ENCODE measurements around the gene RAB27A. TPM values are rescaled to one million over a fixed set of nuclear protein-coding genes. Genes with fewer than 3 reads are reported as not detected.
"Not testable (repeated sequence)": the region's sequence is repeated elsewhere in the genome, so short reads cannot be mapped to it uniquely, and the experiment has no call there.

Gene RAB27A
- polyA plus RNA-seq (2013, experiment 1 of 2; ENCODE audit: insufficient read length) = 17.8 TPM
- polyA plus RNA-seq (2013, experiment 2 of 2; ENCODE audit: insufficient read length) = 17.3 TPM

DNA sequence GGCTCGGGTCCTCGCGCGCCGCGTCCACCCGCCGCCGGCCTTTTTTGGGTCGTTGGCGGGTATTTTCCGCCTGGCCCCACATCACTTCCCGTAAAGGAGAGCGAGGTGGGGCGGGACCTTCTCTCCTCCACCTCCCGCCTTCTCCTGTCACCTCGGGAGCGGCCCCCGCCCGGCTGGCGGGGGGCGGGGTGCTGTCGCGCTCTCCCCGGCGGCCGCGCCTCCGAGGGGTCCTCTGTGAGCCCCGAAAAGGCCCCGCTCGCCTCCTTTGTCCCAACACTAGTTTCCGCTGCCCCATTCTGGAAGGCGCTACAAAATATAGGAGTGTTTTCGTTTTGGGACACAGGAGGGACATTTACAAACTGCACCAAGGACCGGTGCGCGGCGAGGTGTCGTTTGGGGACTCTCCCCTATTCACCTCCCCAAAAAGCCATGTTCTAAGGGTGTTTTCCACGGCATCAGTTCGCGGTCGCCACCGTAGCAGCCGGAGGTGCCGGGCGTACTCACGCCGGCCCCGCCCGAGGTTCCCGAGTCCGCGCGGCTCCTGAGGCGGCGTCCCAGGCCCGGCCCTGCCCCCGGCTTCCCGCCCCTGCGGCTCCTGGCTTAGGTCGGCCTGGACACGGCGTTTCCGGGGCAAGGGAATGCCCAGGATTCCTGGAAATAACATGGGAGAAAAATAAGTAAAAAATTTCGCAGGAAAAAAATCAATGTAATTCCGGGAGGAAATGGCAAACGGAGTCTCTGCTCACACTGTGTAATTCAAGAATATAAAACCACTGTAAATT is at the start of gene RAB27A:
RAB27A (minus strand) TSS at position 68 of the 782 bp plus-strand sequence. CDS start 54,879 bp downstream, outside the sequence.
- DNase-seq = peak; percentile 64

DNA sequence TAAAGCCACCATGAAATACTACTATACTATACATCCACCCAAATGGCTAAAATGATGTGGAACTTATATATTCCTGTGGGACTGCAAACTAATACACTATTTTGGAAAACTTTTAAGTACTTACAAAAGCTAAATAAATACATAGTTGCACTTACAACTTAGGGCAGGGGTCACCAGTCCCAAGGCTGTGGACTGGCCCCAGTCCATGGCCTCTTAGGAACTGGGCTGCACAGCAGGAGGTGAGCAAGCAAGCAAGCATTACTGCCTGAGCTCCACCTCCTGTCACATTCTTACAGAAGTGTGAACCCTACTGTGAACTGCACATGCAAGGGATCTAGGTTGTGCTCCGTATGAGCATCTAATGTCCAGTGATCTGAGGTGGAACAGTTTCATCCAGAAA is 47.5 kb upstream of the RAB27A start:
- DNase-seq = no peak

DNA sequence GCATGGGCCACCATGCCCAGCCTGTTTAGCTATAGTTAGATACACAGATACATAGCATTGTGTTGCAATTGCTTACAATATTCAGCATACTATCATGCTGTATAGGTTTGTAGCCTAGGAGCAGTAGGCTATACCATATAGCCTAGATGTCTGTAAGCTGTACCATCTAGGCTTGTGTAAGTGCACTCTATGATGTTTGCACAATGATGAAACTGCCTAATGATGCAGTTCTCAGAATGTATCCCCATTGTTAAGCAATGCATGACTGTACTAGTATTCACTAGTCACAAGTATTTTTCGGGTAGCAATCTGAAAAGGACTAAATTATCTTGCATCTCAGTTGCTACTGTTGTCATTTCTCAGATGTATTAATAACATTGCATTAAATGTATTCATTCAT is 45.4 kb upstream of the RAB27A start:
- DNase-seq = no peak

DNA sequence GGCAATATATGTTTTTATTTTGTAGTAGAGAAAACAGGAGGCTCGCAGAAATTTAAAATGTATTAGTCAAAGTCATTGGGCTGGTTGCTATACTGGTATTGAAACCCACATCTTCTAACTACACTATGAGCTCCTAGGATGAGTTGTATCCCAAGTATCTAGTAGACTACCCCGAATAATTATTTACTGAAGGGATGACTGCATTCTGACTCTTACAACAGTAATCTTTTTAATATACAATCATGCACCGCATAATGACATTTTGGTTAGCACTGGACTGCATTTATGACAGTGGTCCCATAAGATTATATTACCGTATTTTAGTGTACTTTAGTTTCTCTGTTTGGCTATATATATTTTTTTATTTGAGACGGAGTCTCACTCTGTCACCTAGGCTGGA is 44.8 kb upstream of the RAB27A start:
- no peak for DNase-seq

DNA sequence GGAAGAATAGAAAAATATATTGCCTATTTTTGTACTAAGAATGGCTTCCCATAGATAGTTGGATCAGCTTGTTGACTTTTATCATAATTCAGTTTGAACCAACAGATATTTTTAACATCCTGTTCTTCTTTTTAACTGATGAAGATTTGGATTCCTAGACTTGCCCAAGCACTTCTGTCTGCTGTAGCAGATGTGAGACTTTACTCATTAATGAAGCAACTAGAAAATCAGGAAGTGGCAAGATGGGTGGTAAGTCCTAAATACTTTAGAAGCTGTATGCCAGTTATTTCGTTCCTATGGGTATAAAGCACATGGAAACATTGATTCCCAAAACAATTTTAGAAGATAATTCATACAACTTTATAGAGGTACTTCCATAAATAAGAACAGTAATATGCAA is 37.8 kb upstream of the RAB27A start:
- DNase-seq = no peak

DNA sequence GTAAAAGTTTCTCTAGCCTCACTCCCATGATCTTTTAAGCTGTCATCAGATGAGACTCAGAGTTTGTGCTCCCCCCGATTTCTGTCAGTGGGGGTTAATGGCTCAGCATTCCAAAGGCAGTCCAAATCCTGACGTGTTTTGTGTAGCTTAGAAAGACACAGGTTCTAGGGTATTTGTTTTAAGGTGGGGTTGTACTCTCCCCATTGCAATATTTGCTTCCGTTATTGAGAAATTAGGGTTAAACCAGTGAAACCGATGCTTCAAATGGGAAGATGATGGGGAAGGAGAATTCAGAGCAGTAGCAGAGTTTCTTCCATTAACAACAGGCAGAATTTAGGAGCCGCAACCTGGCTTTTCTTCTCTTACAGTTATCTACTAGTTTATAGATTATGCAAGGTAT is 32.9 kb upstream of the RAB27A start:
- no peak for DNase-seq

GRCh38 chr15:55320963-55321362 is 31.4 kb upstream of the RAB27A start:
- no peak for DNase-seq

DNA sequence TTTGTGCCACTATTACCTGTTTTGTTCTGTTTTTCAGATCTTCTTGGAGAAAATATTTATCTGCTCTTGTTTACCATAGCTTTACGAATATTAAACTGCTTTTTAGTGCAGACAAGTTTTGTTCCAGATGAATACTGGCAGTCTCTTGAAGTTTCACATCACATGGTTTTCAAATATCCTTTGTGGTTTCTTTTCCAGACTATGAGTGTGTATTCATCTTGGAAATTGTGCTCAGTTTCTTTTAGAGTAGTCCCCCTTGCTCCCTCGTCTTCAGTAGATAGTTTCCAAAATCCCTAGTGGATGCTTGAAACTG is 30.6 kb upstream of the RAB27A start:
- no peak for DNase-seq

- DNase-seq = no peak
Observed at GRCh38 chr15:55319537-55320237, 30.1 kb upstream of the RAB27A start.

GRCh38 chr15:55318588-55319494 is 29.2 kb upstream of the RAB27A start, which contains the start of the genes PIGB and PIGBOS1:
TSS of gene PIGB (plus strand) at chr15:55319222. CDS start at chr15:55319251, 29 bp downstream.
TSS of gene PIGBOS1 (minus strand) at chr15:55319123. CDS start at chr15:55317792, 1,331 bp downstream.
- peak; percentile 91 for DNase-seq

DNA sequence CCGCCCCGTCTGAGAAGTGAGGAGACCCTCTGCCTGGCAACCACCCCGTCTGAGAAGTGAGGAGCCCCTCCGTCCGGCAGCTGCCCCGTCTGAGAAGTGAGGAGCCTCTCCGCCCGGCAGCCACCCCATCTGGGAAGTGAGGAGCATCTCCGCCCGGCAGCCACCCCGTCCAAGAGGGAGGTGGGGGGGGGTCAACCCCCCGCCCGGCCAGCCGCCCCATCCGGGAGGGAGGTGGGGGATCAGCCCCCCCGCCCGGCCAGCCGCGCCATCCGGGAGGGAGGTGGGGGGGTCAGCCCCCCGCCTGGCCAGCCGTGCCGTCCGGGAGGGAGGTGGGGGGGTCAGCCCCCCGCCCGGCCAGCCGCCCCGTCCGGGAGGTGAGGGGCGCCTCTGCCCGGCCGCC is 13.2 kb upstream of the RAB27A start:
- DNase-seq = not testable (repeated sequence)

DNA sequence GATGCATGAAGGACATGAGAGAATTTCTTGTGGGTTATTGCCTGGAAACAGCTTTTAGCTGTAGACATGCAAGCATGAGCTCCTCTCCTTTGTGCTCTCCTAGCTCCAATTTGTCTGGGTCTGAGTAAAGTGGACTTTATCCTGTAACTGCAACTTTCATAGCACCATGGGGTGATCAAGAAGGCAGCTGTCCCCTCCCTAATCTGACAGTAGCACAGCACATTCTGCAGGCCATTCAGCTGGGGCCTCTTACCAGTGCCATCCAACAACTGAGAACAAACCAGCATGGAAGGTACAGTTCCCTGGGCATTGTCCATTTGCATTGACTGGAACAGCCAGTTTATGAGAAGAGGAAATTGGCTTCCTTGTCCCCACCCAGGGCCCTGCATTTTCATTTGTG is 7.7 kb upstream of the RAB27A start:
- no peak for DNase-seq

DNA sequence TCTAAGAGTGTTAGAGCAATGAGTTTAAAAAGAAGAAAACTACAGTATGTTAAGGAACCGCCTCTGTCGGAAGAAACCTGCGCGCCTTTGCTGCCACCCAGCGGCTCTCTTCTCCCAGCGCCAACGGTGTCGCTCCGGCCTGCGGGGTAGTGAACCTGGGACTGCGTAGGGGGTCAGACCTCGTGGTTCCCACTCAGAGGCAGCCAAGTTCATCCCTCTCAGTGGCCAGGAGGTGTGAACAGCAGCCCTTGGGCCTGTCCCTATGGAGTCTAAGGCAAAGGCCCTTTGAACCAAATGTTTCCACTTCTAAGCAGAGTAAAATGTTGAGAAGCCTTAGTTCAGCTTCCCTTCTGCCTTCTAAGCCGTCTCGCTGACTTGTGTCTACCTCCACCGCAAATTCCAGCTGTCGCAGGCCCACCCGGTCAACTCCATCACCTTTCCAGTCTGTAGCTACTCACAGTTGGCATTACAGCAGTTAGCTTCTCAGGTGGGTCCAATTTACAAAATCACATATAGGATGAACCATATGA is 980 bp upstream of the RAB27A start:
- DNase-seq = peak; percentile 81

GRCh38 chr15:55289011-55289745 is 435 bp downstream of the RAB27A start:
- peak; percentile 26 for DNase-seq

DNA sequence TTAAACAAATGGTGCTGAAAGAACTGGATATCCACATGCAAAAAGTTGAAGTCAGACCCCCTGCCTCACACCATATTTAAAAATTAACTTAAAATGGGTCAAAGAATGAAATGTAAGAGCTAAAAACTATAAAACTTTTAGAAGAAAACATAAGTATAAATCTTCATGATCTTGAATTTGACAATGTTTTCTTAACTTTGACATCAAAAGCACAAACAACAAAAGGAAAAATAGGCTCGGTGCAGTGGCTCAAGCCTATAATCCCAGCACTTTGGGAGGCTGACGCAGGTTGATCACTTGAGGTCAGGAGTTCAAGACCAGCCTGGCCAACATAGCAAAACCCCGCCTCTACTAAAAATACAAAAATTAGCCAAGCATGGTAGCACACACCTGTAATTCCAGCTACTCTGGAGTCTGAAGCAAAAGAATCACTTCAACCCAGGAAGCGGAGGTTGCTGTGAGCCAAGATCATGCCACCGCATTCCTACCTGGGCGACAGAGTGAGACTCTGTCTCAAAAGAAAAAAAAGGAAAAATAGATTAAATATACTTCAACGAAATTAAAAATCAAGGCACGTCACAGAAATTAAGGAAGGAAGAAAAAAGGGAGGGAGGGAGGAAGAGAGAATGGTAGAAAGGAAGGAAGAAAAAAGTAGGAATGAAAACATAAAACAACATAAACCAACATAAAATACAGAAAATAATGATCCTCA is 1.5 kb downstream of the RAB27A start:
- DNase-seq = no peak

GRCh38 chr15:55286442-55287189 is 3.0 kb downstream of the RAB27A start:
- not testable (repeated sequence) for DNase-seq

- DNase-seq = no peak
Observed at GRCh38 chr15:55284426-55284825, 5.2 kb downstream of the RAB27A start.

DNA sequence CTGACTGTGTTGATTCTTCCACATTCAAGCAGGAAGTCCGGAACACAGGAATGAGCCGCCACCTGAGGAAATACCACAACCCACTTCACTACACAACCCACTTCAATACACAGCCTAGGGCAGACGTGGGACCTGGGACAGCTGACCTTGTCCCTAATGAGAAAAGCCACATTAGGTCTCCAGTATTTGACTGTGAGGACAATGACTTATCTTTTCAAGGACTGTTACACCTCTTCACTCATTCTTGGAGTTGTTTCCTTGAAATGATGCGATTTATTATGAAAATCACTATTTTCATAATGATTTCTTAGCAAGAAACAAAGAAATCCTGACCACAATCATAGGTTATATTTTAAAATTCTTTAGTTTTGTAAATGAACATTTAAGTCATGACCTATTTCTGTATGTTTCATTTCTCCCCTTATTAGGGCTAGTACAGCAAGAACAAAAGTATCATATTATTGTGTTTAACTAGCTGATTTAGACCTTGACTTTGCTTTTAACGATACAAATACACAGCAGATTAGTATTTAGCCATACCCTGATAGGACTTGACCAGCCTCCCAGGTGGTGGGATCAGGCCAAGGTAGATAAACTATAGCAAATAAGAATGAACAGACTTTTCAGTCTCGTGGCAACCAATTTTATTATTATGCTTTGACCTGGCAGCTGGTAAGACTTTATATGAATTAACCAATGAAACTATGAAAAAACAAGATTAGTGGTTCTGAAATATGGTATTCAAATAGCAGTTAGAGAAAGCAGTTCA is 6.0 kb downstream of the RAB27A start:
- DNase-seq = no peak

DNA sequence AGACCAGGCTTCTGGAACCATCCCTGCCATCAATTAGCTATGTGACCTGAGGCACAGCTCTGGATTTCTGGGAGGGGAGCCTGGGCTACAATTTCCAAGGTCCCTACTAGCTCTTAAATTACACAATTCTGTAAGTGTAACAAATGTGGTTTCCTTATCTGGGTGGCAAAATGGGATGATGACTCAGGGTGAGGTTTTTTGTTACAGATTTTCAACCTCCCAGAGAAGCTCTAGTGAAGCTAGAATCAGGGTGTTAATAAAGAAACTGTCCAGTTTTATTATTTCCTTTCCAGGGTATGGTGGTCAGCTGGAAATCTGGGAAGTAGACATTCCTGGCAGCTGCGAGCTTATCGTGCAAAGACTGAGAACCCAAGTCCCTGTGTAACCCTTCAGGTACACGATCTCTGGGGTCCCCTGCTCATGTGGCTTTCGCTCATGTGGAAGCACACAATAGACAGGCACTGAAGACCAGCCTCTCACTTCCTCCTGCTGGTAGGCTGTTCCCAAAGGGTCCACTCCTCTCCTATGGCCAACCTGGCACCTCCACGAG is 7.3 kb downstream of the RAB27A start:
- peak; percentile 50 for DNase-seq

All from fibroblast of skin of scalp (primary cell).